NCI-H82 treated with DMSO at 0.1 percent for 48 hours (cell line): ENCODE data around the gene NAIP.
"Not testable (repeated sequence)": the region's sequence is repeated elsewhere in the genome, so short reads cannot be mapped to it uniquely, and the experiment has no call there.

ENCODE experiments used
- DNase-seq: peaks from one replicate; lab custom pipeline; 2025; ENCODE audit not compliant: unreplicated experiment; lab: John Stamatoyannopoulos, UW

The NAIP gene, protein sequence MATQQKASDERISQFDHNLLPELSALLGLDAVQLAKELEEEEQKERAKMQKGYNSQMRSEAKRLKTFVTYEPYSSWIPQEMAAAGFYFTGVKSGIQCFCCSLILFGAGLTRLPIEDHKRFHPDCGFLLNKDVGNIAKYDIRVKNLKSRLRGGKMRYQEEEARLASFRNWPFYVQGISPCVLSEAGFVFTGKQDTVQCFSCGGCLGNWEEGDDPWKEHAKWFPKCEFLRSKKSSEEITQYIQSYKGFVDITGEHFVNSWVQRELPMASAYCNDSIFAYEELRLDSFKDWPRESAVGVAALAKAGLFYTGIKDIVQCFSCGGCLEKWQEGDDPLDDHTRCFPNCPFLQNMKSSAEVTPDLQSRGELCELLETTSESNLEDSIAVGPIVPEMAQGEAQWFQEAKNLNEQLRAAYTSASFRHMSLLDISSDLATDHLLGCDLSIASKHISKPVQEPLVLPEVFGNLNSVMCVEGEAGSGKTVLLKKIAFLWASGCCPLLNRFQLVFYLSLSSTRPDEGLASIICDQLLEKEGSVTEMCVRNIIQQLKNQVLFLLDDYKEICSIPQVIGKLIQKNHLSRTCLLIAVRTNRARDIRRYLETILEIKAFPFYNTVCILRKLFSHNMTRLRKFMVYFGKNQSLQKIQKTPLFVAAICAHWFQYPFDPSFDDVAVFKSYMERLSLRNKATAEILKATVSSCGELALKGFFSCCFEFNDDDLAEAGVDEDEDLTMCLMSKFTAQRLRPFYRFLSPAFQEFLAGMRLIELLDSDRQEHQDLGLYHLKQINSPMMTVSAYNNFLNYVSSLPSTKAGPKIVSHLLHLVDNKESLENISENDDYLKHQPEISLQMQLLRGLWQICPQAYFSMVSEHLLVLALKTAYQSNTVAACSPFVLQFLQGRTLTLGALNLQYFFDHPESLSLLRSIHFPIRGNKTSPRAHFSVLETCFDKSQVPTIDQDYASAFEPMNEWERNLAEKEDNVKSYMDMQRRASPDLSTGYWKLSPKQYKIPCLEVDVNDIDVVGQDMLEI (N-terminal part only)

DNA sequence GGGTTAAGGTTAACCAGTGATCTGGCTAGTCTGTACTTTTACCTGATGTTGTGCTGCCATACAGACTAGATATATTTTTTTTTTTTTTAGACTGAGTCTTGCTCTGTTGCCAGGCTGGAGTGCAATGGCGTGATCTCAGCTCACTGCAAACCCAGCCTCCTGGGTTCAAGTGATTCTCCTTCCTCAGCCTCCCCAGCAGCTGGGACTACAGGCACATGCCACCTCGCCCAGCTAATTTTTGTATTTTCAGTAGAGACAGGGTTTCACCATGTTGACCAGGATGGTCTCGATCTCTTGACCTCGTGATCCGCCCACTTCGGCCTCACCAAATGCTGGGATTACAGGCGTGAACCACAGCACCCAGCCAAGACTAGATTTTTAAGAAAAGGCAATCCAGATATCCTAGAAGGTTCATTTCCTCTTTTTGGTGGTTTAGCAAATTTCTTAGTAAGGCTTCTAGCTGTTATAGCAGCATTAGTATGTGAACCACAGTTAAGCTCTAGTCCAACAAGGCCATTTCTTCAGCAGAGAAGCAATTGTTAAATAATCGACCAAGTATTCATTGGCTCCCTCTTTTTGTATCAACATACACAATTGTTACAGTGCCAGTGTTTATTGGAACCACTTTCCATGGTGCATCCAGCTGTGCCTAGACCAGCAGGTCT is at the start of gene NAIP:
Gene NAIP (minus strand): TSS at position 51 of the 665 bp plus-strand sequence. CDS start 12,424 bp downstream, outside the sequence.
- DNase-seq = not testable (repeated sequence)

DNA sequence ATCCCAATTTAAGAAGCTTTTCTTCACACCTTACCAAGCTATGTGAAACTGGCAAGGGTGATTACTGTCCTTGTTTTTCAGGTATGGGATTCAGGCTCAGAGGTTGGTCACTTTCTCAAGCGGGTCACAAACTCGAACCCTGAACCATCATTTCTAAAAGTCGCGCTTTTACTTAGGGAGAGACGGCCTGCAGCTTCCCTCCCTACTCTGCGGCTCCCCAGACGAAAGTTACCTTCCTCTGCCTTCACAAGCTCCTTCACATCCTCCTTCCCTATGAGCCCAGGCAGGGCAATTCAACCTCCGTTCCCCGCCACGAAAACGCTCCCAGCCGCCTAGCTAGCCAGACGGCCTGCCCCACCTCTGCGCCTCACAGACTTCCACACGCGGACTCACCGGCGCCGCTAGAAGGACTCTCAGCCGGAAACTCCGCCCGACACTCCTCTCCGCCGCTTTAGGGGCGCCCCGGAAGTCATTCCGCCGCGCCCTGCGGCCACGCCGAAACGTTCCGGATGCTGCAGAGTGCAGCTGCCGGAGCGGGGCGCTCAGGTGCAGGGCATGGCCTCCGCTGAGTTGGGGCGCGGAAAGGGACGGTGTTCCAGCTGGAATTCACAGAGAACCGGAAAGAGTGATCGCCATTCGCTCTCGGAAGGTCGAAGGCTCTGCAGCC is 42.3 kb upstream of the NAIP start, which contains the start of gene GTF2H2:
Gene GTF2H2 (minus strand): TSS at position 415 of the 667 bp plus-strand sequence. CDS start 4,913 bp downstream, outside the sequence.
- DNase-seq = not testable (repeated sequence)

DNA sequence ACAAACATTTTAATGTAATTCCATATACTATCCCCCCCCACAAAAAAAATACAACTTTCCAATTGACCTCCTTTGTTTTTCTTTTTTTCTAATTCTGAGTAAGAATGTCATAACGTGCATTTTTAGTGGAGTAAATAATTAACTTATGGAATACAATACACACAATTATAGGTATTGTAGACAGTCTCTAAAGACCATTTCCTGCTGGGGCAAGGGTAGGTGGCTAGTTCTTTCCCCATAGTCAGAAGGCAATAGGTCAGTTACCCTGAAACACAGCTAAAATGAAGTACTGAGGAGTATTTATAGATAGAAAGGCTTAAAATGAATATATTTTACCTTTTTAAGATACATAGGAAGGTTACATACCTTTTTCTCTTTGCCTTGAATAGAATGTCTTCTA is 36.2 kb upstream of the NAIP start:
- not testable (repeated sequence) for DNase-seq

GRCh38 chr5:71059426-71059825 is 34.3 kb upstream of the NAIP start:
- not testable (repeated sequence) for DNase-seq

GRCh38 chr5:71044808-71045207 is 19.7 kb upstream of the NAIP start:
- not testable (repeated sequence) for DNase-seq

DNA sequence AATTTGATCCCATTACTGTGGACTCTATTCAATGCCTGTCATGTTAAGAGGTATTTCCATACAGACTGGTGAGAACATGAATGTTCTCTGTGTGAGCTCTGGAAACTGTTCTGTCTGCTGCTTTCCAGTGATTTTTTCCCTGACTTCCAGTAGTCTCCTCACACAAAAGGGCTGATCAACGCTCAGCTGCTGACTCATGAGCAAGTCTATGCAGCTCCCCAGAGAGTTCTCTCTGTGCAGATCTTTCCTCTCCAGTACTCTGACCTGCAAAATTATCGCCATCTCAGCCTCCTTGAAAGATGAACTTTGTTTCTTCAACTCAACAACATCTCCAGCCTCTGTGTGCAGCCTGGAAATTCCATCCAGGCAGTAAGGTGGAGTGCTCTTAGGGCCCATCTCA is 19.0 kb upstream of the NAIP start:
- not testable (repeated sequence) for DNase-seq

- DNase-seq = not testable (repeated sequence)
Observed at GRCh38 chr5:71031046-71031776, 6.1 kb upstream of the NAIP start.

DNA sequence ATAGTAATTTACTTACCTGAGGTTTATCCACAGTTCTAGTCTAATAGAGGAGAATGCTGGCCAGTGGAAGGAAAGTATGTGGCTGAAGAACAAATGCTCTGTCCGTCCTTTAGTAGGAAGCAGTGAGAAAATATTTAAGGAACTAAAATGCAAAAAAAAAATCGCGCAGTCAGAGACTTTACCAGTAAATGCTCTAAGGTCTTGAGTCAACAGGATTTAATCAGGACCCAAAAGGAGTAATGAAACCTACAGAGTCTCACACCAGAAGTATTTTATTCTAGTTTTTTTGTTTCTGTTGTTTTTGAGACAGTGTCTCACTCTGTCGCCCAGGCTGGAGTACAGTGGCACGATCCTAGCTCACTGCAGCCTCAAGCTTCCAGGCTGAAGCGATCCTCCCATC is 4.5 kb downstream of the NAIP start:
- DNase-seq = not testable (repeated sequence)

DNA sequence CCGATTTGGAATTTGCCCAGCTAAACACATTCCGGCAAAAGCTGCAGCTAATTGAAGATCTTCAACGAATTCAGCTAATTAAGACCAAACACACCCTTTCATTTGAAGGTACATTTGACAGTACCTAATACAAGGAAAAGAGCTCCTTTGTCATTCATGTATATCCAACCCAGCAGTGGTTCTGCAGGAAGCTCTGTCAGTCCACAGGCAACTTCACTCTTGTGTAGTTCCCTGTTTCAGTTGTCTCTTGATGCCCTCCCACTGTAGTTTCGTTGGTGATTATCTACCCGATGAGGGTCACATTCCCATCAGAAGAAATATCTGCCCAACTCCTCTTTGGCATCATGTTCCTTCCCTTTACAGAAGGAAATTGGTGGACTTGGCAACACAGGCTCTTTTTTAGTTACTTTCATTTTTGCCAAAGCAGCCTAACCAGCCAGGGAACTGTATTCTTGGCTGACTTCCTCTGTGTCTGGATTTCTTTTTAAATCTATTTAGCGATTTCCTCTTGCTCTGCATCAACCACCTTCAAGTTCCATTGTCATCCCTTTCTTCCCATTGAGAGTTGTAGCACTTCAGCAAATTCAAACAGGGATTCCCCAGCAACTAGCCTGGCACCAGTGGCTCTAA is 6.6 kb downstream of the NAIP start:
- not testable (repeated sequence) for DNase-seq

DNA sequence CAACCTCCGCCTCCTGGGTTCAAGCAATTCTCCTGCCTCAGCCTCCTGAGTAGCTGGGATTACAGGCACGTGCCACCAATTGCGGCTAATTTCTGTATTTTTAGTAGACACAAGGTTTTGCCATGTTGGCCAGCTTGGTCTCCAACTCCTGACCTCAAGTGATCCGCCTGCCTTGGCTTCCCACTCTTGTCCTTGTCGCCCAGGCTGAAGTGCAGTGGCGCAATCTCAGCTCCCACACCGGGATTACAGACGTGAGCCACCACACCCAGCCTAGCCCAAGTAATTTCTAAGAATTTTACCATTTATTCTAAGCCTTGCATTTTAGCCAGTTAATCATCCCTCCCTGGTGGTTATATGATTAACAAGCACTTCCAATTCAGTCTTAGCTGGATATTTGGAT is 11.0 kb downstream of the NAIP start:
- no peak for DNase-seq

GRCh38 chr5:71013575-71013974 is 11.6 kb downstream of the NAIP start:
- DNase-seq = no peak

DNA sequence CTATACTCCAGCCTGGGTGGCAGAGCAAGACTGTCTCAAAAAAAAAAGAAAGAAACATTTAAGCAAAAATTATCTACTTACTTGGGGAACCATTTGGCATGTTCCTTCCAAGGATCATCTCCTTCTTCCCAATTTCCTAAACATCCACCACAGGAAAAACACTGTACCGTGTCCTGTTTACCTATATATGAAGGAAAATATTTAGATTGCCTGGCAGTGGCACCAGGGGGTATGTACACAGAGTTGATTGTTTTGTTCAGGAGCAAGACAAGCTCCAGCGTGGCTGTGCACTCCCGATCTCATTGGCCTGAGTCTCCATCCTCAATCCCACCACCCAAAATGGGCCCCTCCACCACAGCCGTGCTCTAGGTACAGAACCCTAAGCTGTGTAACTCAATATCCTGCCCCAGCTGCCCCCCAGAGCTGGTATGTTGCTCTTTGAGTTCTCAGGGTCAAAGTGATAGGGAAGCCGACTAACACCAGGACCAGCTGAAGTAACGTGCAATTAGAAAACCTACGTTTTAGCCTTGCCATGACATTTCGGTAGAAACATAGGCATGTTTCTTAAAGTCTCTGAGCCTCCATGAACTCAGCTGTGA is 13.8 kb downstream of the NAIP start:
- DNase-seq = no peak

DNA sequence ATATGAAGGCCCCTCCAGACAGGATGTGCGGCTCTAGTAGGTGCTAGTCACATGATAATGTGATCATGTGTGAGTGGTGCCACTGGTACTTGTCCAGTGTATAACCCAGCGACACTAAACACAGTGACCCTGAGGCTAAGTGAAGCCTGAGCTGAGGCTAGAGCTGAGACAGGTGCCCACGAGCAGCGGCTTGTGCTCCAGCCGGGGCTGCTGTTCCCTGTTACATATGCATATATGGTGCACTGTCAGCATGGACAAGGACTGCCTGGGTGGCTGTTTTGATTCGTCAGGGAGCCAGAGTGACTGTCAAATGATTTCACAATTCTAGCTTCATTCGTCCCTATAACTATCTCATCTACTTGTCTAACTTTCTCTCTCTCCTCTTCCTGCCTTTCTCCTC is 18.2 kb downstream of the NAIP start:
- DNase-seq = not testable (repeated sequence)

DNA sequence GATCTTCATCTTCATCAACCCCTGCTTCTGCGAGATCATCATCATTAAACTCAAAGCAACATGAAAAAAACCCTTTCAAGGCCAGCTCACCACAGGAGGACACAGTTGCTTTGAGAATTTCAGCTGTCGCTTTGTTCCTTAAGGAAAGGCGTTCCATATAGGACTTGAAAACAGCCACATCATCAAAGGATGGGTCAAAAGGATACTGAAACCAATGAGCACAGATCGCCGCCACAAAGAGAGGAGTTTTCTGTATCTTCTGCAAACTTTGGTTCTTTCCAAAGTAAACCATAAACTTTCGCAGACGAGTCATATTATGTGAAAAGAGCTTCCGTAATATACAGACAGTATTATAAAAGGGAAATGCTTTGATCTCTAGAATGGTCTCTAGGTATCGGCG is 40.3 kb downstream of the NAIP start:
- DNase-seq = not testable (repeated sequence)

- DNase-seq = not testable (repeated sequence)
Observed at GRCh38 chr5:70967220-70967619, 57.9 kb downstream of the NAIP start.

DNA sequence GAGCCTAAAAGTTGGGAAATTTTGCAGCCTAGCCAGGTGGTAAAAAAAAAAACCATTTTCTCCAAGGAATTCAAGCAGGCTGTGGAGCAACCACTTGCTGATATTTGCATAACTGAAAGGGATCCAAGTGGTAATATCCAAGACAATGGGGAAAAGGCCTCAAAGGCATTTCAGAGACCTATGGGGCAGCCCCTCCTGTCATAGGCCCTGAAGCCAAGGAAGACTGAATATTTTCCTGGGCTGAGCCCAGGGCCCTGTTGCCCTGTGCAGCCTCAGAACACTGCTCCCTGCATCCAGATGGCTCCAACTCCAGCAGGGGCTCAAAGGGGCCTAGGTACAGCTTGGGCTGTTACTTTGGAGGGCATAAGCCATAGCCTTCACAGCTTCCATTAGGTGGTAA is 60.6 kb downstream of the NAIP start:
- not testable (repeated sequence) for DNase-seq

- DNase-seq = not testable (repeated sequence)
Observed at GRCh38 chr5:70953068-70953467, 72.1 kb downstream of the NAIP start.

DNA sequence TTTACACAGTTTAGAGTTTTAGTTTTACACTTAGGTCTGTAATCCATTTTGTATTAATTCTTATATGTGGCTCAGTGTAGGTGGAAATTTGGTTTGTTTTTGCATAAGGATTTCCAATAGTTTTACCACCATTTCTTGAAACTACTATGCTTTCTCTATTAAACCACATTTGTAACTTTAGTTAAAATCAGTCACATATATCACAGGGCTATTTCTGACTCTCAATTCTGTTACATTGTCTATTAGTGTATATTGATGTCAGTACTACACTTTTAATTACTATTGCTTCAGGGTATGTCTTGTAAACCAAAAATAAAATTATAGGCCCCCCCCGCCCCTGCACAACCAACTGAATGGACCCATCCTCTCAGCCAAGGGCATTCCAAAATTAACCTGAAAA is 92.6 kb downstream of the NAIP start:
- not testable (repeated sequence) for DNase-seq
